B cell (primary cell): ENCODE measurements around the gene POLDIP3. TPM values are rescaled to one million over a fixed set of nuclear protein-coding genes. Genes with fewer than 3 reads are reported as not detected.
"Not testable (repeated sequence)": the region's sequence is repeated elsewhere in the genome, so short reads cannot be mapped to it uniquely, and the experiment has no call there.

Experiments used
- ATAC-seq: fragments of 200-7000 bp; cut with Tn5 transposase; one replicate; pipeline ENCODE4 v1.10.0; 2021; ENCODE audit warnings: low read depth, mild to moderate bottlenecking, moderate number of reproducible peaks, moderate library complexity
- CTCF ChIA-PET: fragments of 350-600 bp; sonication (Branson Sonifier 250); formaldehyde crosslinking; loops from one replicate; lab custom pipeline; 2021; ENCODE audit warnings: antibody characterized with exemption, inconsistent platforms; lab: Charles Lee
- POLR2A ChIA-PET: fragments of 350-600 bp; sonication (Branson Sonifier 250); formaldehyde crosslinking; loops from one replicate; lab custom pipeline; 2021; ENCODE audit warnings: antibody characterized with exemption; lab: Charles Lee
- DNase-seq: peaks from one replicate; pipeline ENCODE4 v3.0.0; 2013
- H2AFZ ChIP-seq: 2 replicates; pipeline ENCODE4 v1.6.1; 2012; ENCODE audit warnings: mild to moderate bottlenecking, low read depth, low read length; ENCODE audit not compliant: insufficient read depth, poor library complexity, severe bottlenecking
- H3K27ac ChIP-seq, 2 donors: 1 replicate in 1 of 2; 2 replicates in 1 of 2; pipeline ENCODE4 v1.5.1; 2012 to 2013; ENCODE audit warnings: low read length in 2 of 2, mild to moderate bottlenecking in 2 of 2, moderate library complexity in 1 of 2
- H3K27me3 ChIP-seq, 4 experiments: fragments of 200-600 bp in 1 of 4; sonication (generic) in 1 of 4; replicated peaks in 1 of 4; 1 replicate in 2 of 4; 2 replicates in 2 of 4; pipeline versions ENCODE4 v1.6.1 to v1.7.0; 2013 to 2016; ENCODE audit warnings: low read length in 3 of 4, mild to moderate bottlenecking in 2 of 4, mixed read lengths in 1 of 4, moderate library complexity in 1 of 4; ENCODE audit not compliant: insufficient read depth in 4 of 4, control insufficient read depth in 3 of 4; ENCODE audit errors: control extremely low read depth in 1 of 4
- H3K36me3 ChIP-seq, 2 experiments: replicated peaks in 1 of 2; 1 replicate in 1 of 2; 2 replicates in 1 of 2; pipeline versions ENCODE4 v1.6.1 to v1.7.1; 2013; ENCODE audit warnings: low read length in 1 of 2; ENCODE audit not compliant: insufficient read depth in 2 of 2, control insufficient read depth in 1 of 2; ENCODE audit errors: control extremely low read depth in 1 of 2, extremely low read depth in 1 of 2
- H3K4me1 ChIP-seq, 2 donors: fragments of 200-600 bp in 1 of 2; sonication (generic) in 1 of 2; 1 replicate in 1 of 2; 2 replicates in 1 of 2; pipeline versions ENCODE4 v1.5.1 to v1.6.1; 2013 to 2017; ENCODE audit warnings: low read length in 2 of 2; ENCODE audit not compliant: control insufficient read depth in 2 of 2, insufficient read depth in 2 of 2
- H3K4me2 ChIP-seq: replicated peaks from 2 replicates; pipeline ENCODE3; 2012; ENCODE audit warnings: mild to moderate bottlenecking, low read depth, low read length; ENCODE audit not compliant: poor library complexity, severe bottlenecking
- H3K4me3 ChIP-seq, 5 experiments: fragments of 200-600 bp in 1 of 5; sonication (generic) in 1 of 5; 1 replicate in 3 of 5; 2 replicates in 2 of 5; pipeline versions ENCODE4 v1.5.1 to v1.7.0; 2011 to 2016; ENCODE audit warnings: low read length in 4 of 5, mild to moderate bottlenecking in 4 of 5, low read depth in 2 of 5, control low read depth in 1 of 5, moderate library complexity in 1 of 5; ENCODE audit not compliant: insufficient read depth in 1 of 5; ENCODE audit errors: control extremely low read depth in 1 of 5, extremely low read depth in 1 of 5
- H3K79me2 ChIP-seq: fragments of 200-600 bp; sonication (generic); one replicate; pipeline ENCODE4 v1.6.0; 2016; ENCODE audit warnings: low read length; ENCODE audit not compliant: control insufficient read depth, insufficient read depth
- H3K9ac ChIP-seq: fragments of 200-600 bp; sonication (generic); 2 replicates; pipeline ENCODE4 v1.6.1; 2017; ENCODE audit warnings: mild to moderate bottlenecking, low read length, moderate library complexity
- H3K9me3 ChIP-seq, 3 donors: one replicate each; pipeline versions ENCODE4 v1.6.1 to v1.7.1; 2013; ENCODE audit warnings: low read length in 2 of 3; ENCODE audit not compliant: control insufficient read depth in 2 of 3, insufficient read depth in 1 of 3; ENCODE audit errors: control extremely low read depth in 1 of 3
- H4K20me1 ChIP-seq: 2 replicates; pipeline ENCODE4 v1.6.0; 2012; ENCODE audit warnings: mild to moderate bottlenecking, low read length; ENCODE audit not compliant: insufficient read depth, control insufficient read depth, poor library complexity, severe bottlenecking
- H3K27ac Mint-ChIP-seq: one replicate; pipeline ENCODE4 v1.8.0; 2021; ENCODE audit warnings: mixed read lengths
- H3K27me3 Mint-ChIP-seq: one replicate; pipeline ENCODE4 v1.8.0; 2021; ENCODE audit warnings: mixed read lengths
- H3K4me1 Mint-ChIP-seq: one replicate; pipeline ENCODE4 v1.8.0; 2021; ENCODE audit warnings: mixed read lengths
- H3K4me3 Mint-ChIP-seq: one replicate; pipeline ENCODE4 v1.8.0; 2021; ENCODE audit warnings: mixed read lengths
- H3K9me3 Mint-ChIP-seq: one replicate; pipeline ENCODE4 v1.8.0; 2022; ENCODE audit warnings: mixed read lengths; ENCODE audit not compliant: insufficient read depth
- EZH2 ChIP-seq: IDR thresholded peaks from 2 replicates; pipeline ENCODE4 v1.6.1; 2012; ENCODE audit warnings: borderline replicate concordance, low read depth, mild to moderate bottlenecking, moderate library complexity, low read length; ENCODE audit not compliant: insufficient read depth, poor library complexity, severe bottlenecking
- WGBS: methylation state at CpG from one replicate; pipeline ENCODE4 v1.1.5; 2013; ENCODE audit warnings: missing lambda C conversion rate; ENCODE audit not compliant: insufficient coverage; 5-methylcytosine and 5-hydroxymethylcytosine counted together
- intact Hi-C: fragments of 100-400 bp; cut with micrococcal nuclease; formaldehyde crosslinking; loops from one replicate; pipeline ENCODE4 v1.10.0; 2022
- polyA plus RNA-seq: library from polyadenylated mRNA; depleted of rRNA; stranded (reverse); fragments of >200 nt; gene quantifications from 2 replicates; pipeline ENCODE4 v1.2.3, GENCODE V29; 2012
- total RNA-seq, 2 donors: library from RNA; stranded (reverse); fragments of 120-200 nt in 1 of 2; gene quantifications; 1 replicate in 1 of 2; 2 replicates in 1 of 2; pipeline versions ENCODE4 v1.2.3 to v1.2.4, GENCODE V29; 2013 to 2022
- TF ChIP-seq, protein P1 (sequence below): fragments of 200-600 bp; IDR thresholded peaks from one replicate; pipeline ENCODE4 v1.8.0; 2022; ENCODE audit warnings: antibody characterized with exemption, mild to moderate bottlenecking

POLDIP3 gene
- total and polyA plus RNA-seq, 2 donors (not counting 1 experiment from before 2014, with no cell fraction given): 44.9 to 86.5 TPM

DNA sequence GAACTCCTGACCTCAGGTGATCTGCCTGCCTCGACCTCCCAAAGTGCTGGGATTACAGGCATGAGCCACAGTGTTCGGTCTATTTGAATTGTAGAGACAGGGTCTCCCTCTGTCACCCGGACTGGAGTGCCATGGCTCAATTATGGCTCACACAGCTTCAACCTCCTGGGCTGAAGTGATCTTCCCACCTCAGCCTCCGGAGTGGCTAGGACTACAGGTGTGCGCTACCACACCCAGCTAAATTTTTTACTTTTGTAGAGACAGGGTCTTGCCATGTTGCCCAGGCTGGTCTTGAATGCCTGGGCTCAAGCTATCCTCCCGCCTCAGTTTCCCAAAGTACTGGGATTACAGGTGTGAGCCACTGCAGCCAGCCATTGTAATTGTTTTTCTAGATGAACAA is 46.7 kb downstream of the POLDIP3 start:
- H3K4me1 ChIP-seq, H3K9me3 ChIP-seq, DNase-seq, H2AFZ ChIP-seq, H3K9ac ChIP-seq, H4K20me1 ChIP-seq, POLR2A ChIA-PET, intact Hi-C loops, H3K27ac ChIP-seq, H3K27me3 Mint-ChIP-seq, ATAC-seq, H3K27me3 ChIP-seq, H3K4me1 Mint-ChIP-seq, H3K79me2 ChIP-seq, H3K9me3 Mint-ChIP-seq, H3K27ac Mint-ChIP-seq, H3K36me3 ChIP-seq, H3K4me3 Mint-ChIP-seq, H3K4me3 ChIP-seq, H3K4me2 ChIP-seq: not testable (repeated sequence)
- 87% methylated on average over 3 of the region's 6 CpGs for WGBS
- CTCF ChIA-PET: interaction anchor here (0.7 kb wide), 1 partner anchor 35 kb away, joined by 3 read pairs; no protein-coding TSS in a partner anchor

DNA sequence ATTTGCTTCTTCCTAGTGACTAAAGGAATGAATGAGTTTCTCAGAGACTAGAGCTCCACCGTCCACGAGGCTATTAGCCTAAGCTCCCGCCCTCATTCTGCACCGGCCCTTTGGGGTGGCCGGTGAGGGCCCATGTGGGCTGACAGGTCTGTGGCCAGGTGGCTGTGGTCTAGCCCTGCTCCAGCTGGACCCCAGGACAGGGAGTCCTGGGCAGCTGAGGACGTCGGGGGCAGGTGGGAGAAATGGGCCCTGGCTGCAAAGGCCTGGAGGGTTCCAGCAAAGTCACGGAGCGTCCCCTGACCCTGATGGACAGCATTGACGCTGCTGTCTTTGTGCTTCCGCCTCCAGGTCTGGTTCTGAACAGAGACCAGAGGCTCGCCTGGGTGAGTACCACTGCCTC is 48.7 kb downstream of the POLDIP3 start:
- intact Hi-C loops: no loop called here
- Histone ChIP-seq H3K4me2 (no peak overlapping the region), H3K9me3 (no peaks in the 10 kb centered on the region), H3K27ac (no peak overlapping the region), H3K27me3 (no peaks in the 10 kb centered on the region), H3K4me3 (no peak overlapping the region), H3K4me1 (peaks cover 13 to 19% of the 10 kb centered on the region in 2 donors), H2AFZ (no peak overlapping the region), H3K36me3 (peaks cover 0 to 4% of the 10 kb centered on the region in 2 experiments), H3K9ac (no peak overlapping the region), H4K20me1 (no peaks in the 10 kb centered on the region), H3K79me2 (no peaks in the 10 kb centered on the region)
- ATAC-seq: no peak
- TF ChIP-seq, protein P1, sequence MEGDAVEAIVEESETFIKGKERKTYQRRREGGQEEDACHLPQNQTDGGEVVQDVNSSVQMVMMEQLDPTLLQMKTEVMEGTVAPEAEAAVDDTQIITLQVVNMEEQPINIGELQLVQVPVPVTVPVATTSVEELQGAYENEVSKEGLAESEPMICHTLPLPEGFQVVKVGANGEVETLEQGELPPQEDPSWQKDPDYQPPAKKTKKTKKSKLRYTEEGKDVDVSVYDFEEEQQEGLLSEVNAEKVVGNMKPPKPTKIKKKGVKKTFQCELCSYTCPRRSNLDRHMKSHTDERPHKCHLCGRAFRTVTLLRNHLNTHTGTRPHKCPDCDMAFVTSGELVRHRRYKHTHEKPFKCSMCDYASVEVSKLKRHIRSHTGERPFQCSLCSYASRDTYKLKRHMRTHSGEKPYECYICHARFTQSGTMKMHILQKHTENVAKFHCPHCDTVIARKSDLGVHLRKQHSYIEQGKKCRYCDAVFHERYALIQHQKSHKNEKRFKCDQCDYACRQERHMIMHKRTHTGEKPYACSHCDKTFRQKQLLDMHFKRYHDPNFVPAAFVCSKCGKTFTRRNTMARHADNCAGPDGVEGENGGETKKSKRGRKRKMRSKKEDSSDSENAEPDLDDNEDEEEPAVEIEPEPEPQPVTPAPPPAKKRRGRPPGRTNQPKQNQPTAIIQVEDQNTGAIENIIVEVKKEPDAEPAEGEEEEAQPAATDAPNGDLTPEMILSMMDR: no peak
- no peak for TF ChIP-seq EZH2
- Mint-ChIP-seq H3K4me3 (no peak overlapping the region), H3K27ac (no peak overlapping the region), H3K4me1 (peaks cover 13% of the 10 kb centered on the region), H3K9me3 (no peaks in the 10 kb centered on the region), H3K27me3 (no peaks in the 10 kb centered on the region)
- DNase-seq: no peak
- CTCF ChIA-PET: no interaction called here
- 98% methylated on average over 12 of the region's 12 CpGs for WGBS
- POLR2A ChIA-PET: no interaction called here
